ENCODE measurements around the gene GRM3. TPM values are rescaled to one million over a fixed set of nuclear protein-coding genes. Genes with fewer than 3 reads are reported as not detected.

Gene GRM3
- total RNA-seq, 1 donor from 2014 or later = not detected

- no peak for DNase-seq (ENCODE audit: low read depth)
- TF ChIP-seq CTCF (conservative IDR thresholded peaks at IDR 0.05; ENCODE audit: low read depth, low read length) = no peak
These were observed 2.1 kb downstream of the GRM3 start for GRCh38 chr7:86645676-86646276.

GRCh38 chr7:86647385-86648094 lies 3.8 kb downstream of the GRM3 start:
- no peak overlapping the region for H3K4me3 ChIP-seq (ENCODE audit: low read depth, low read length)

More at GRCh38 chr7:86645676-86646276, 2.1 kb downstream of the GRM3 start:
- H3K4me3 ChIP-seq (ENCODE audit: low read depth, low read length) = no peak overlapping the region

GRCh38 chr7:86648169-86648568 lies 4.5 kb downstream of the GRM3 start:
- no peak for DNase-seq (ENCODE audit: low read depth)
- no peak for TF ChIP-seq CTCF (conservative IDR thresholded peaks at IDR 0.05; ENCODE audit: low read depth, low read length)
- no peak overlapping the region for H3K4me3 ChIP-seq (ENCODE audit: low read depth, low read length)

More at GRCh38 chr7:86647385-86648094, 3.8 kb downstream of the GRM3 start:
- no peak for DNase-seq (ENCODE audit: low read depth)
- no peak for TF ChIP-seq CTCF (conservative IDR thresholded peaks at IDR 0.05; ENCODE audit: low read depth, low read length)

- TF ChIP-seq CTCF (conservative IDR thresholded peaks at IDR 0.05; ENCODE audit: low read depth, low read length) = no peak
- H3K4me3 ChIP-seq (ENCODE audit: low read depth, low read length) = no peak overlapping the region
- no peak for DNase-seq (ENCODE audit: low read depth)
These were observed 10.4 kb downstream of the GRM3 start for GRCh38 chr7:86653919-86654659.

GRCh38 chr7:86657948-86658347 lies 14.2 kb downstream of the GRM3 start:
- DNase-seq (ENCODE audit: low read depth) = no peak
- no peak overlapping the region for H3K4me3 ChIP-seq (ENCODE audit: low read depth, low read length)
- no peak for TF ChIP-seq CTCF (conservative IDR thresholded peaks at IDR 0.05; ENCODE audit: low read depth, low read length)

- H3K4me3 ChIP-seq (ENCODE audit: low read depth, low read length) = no peak overlapping the region
- no peak for DNase-seq (ENCODE audit: low read depth)
- no peak for TF ChIP-seq CTCF (conservative IDR thresholded peaks at IDR 0.05; ENCODE audit: low read depth, low read length)
These were observed 17.3 kb downstream of the GRM3 start for GRCh38 chr7:86660950-86661462.

Measured in epithelial cell of proximal tubule (primary cell).